Activated T-cell treated with anti-CD3 and anti-CD28 coated beads for 48 hours (primary cell): ENCODE results near the gene SPRED3.
"Not testable (repeated sequence)": the region's sequence is repeated elsewhere in the genome, so short reads cannot be mapped to it uniquely, and the experiment has no call there.

ENCODE experiments used
- DNase-seq: peaks from one replicate; pipeline ENCODE4 v3.0.0-alpha.2; 2020; ENCODE audit warnings: low read depth

Gene SPRED3

DNA sequence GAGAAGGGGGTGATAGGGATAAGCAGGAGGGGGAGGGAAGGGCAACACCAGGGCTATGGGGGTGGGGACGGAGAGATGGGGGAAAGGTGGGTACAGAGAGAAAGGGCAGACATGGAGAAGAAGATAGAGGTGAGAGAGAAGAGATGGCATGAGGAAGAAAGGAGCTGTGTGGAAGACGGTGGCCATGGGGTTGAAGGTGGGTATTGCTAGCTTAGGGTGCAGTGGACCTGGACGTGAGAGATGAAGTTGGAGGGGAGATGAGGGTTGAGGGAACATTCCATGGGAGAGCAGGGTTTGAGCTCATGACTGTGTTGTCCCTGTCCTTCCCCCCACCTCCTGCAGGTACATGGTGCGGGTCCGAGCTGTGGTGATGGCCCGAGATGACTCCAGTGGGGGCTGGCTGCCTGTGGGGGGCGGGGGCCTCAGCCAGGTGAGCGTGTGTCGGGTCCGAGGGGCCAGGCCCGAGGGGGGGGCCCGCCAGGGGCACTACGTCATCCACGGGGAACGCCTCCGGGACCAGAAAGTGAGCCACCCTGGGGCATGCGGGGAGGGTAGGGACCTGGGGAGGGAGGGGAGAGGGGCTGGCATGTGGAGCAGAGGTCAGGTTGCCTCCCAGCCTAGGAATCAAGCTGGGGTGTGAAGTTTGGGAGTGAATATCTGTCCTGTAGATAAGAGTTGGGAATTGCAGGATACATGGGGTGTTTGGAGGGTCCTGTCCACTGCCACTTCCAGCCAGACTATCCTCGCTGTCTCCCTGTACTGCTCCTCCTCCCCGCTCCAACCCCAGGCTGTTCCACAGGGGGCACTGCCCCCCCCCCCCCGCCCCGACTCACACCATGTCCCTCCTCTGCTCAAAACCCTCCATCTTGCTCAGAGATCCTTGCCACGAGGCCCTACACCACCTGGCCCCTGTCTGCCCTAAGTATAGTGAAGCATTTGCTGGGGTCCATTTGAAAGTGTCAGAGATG, 1.7 kb downstream of the SPRED3 start:
- DNase-seq: no peak

DNA sequence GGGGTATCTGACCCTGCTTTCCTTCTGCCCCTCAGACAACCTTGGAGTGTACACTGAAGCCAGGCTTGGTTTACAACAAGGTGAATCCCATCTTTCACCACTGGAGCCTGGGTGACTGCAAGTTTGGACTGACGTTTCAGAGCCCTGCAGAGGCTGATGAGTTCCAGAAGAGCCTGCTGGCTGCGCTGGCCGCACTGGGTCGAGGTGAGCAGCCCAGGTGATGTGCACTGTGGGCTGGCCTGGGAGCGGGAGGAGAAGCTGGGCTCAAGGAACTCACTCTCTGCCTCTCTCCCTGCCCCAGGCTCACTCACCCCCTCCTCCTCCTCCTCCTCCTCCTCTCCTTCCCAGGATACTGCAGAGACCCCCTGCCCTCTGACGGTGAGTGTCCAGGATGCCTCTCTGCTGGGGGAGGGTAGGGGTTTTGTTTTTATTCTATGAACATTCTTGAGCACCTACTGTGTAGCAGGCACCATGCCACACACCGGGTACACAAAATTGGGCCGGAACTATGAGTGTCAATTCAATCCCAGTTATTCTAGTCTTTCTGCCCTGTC, 3.5 kb downstream of the SPRED3 start:
- no peak for DNase-seq

DNA sequence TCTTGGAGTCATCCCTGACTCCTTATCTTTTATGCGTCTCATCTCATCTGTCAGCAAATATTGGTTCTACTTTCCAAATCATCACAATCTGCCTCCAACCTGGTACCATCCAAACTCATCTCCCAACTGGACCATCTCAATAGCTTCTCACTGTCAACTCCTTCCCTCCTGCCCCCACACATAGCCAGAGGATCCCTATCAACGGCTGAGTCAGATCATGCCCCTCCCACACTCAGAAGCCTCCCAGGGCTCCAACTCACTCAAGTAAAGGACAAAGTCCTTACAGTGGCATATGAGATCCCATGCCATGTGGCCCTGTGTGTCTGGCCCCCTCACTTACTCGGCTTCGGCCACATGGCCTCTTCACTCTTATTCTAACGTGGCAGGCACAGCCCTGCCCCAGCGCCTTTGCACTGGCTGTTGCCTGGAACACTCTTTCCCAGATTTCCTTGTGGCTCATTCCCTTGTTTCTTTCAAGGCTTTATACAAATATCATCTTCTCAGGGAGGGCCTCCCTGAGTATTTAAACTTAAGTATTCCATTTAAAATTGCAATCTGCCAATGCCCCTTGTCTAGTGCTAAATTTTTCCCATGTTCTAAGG, 4.3 kb downstream of the SPRED3 start:
- no peak for DNase-seq

DNA sequence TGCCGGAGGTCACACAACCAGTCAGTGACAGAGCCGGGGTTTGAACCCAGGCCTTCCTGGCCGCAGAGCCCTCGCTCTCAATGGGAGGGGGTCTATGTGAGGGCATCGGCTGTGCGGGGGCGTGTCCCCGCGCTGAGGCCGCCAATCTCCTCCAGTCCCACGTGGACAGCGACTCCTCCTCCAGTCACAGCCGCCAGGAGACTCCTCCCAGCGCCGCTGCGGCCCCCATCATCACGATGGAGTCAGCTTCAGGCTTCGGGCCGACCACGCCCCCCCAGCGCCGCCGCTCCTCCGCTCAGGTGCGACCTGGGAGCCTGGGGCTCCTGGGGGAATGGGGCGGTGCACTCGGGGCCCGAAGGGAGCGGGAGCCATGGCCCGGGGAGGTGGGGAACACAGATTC, 6.0 kb downstream of the SPRED3 start:
- peak; percentile 78 for DNase-seq

DNA sequence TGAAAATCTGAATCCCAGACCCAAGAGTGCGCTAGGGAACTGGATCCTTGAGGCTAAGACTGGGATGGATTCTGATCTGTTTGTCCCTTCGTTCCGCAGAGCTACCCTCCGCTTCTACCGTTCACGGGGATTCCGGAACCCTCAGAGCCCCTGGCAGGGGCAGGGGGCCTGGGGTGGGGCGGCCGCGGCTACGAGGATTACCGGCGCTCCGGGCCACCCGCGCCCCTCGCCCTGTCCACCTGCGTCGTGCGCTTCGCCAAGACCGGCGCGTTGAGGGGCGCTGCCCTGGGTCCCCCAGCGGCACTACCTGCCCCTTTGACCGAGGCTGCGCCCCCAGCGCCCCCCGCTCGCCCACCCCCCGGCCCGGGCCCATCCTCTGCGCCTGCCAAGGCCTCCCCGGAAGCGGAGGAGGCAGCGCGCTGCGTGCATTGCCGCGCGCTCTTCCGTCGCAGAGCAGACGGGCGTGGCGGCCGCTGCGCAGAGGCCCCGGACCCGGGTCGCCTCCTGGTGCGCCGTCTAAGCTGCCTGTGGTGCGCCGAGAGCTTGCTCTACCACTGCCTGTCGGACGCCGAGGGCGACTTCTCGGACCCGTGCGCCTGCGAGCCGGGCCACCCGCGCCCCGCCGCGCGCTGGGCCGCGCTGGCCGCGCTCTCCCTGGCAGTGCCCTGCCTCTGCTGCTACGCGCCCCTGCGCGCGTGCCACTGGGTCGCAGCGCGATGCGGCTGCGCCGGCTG, 7.1 kb downstream of the SPRED3 start:
- peak; percentile 49 for DNase-seq

DNA sequence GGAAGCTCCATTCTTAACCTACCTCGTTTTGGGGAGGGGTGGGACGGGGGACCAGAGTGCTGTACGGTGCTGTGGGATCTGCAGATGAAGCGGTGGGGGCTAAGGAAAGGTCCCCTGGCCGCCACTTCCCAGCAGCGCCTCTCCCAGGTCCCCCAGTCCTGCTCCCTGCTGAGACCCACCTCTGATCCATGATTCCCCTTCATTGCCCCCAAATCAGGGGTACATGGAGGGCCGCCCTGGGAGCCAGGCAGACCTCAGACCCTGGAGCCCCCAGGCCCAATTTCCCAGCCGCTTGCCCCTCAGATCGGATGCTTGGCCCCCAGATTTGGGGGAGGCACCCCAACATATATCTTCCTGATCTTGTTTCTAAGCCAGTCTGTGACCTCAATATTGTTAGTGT, 10.6 kb downstream of the SPRED3 start:
- DNase-seq: no peak

DNA sequence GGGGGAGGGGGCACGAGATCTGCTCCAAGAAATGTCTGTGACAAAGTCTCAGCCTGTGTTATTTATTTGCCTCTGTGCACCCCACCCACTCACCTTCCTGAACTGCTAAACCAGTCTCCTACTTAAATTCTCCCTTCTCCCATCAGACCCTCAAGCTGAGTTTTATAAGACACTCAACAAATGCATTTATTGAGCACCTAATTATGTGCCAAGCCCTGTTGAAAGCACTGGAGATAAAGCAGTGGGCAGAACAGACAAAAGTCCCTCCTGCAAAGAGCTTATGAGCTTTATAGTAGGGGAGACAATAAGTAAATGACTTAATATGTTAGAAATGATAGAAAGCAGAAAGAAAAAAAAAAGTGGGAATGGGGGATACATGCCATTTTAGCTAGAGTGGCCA, 11.0 kb downstream of the SPRED3 start:
- DNase-seq: no peak

DNA sequence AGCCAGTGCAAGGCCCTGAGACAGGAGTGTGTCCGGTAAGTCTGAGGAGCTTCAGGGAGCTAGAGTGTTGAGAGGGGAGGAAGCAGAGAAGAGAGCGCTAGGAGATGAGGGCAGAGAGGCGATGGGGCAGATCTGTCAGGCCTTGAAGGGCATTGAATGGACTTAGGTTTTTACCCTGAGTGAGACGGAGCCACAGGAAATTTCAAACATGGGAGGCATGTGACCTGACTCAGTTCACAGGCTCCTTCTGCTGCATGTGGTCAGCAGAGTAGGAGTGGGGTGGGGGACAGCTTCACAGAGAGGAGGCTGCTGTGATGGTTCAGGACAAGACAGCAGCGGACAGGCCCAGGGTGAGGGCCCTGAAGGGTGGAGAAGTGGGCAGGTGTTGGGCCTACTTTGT, 11.9 kb downstream of the SPRED3 start:
- no peak for DNase-seq

DNA sequence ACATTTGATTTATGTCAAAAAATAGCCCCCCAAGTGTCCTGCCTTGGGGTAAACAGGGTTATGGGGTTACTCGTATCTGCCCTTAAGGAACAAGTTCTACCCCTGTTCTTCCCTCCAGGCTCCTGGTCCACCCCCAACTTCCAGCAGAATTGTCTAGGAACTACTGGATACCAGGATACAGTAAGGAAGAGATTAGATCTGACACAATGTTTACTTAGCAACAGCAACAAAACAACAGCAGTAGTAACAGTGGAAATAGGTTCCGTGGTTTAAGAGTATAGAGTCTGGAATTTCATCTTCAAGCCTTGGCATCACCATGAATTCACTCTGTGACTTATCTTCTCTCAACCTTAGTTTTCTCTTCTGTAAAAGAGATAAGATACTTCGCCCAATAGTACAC, 12.7 kb downstream of the SPRED3 start:
- no peak for DNase-seq

DNA sequence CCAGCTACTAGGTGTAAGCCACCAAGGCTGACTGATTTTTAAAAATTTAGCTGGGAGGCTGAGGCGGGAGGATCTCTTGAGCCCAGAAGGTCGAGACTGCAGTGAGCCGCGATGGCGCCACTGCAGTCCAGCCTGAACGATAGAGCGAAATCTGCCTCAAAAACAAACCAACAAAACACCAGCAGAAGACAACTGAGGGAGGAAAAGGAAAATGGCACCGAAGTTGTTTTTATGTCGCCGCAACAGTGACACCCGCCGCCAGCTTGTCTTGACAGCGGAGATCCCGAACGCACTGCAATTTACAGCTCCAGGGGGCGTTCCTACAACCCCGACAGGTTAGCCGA, 14.1 kb downstream of the SPRED3 start:
- no peak for DNase-seq

DNA sequence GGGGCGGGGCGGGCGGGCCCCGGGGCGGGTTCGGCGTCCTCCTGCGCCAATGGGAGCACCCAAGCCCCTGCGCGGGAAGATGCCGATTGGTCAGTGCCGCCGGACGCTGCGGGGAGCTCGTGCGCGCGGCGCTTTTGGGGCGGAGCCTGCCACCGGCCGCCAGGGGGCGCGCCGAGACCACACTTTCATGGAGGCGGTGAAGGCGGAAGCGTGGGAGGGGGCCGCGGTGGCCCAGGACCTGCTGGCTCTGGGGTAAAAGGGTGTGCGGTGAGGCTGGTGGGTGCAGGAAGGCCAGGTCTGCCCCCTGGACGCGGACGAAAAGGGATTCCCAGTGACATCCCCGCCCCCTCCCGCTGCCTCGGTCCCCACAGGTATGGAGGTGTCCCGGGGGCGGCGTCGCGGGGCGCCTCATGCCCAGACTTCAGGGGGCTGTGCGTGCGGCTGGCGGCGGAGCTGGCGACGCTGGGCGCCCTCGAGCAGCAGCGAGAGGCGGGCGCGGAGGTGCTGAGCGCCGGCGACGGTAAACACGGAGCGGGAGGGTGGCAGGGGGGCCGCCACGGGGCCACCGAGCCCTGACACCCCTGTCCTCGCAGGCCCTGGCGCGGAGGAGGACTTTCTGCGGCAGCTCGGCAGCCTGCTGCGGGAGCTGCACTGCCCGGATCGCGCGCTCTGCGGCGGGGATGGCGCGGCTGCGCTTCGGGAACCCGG, 14.6 kb downstream of the SPRED3 start, which contains the start of gene FAM98C:
Gene FAM98C (plus strand): TSS at position 127 of the 708 bp plus-strand sequence. CDS start 61 bp downstream, at position 188.
- peak; percentile 98 for DNase-seq

DNA sequence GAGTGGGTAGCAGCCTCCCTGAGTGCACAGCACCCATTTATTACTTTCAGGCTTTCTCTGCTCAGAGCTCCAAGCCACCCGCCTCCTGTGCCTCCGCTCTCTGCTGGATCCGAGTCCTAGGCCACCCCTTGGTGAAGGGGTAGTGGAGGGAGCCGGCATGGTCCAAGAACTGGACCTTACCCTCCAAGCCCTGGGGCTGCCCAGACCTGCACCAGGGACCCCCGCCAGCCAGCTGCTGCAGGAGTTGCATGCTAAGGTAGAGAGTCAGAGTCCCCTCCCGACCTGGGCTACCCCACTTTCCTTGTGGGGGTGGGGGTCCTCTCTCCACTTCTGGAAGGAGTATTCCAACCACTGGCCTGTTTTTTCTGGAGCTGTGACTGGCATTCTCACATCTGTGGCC, 16.4 kb downstream of the SPRED3 start:
- DNase-seq: no peak

DNA sequence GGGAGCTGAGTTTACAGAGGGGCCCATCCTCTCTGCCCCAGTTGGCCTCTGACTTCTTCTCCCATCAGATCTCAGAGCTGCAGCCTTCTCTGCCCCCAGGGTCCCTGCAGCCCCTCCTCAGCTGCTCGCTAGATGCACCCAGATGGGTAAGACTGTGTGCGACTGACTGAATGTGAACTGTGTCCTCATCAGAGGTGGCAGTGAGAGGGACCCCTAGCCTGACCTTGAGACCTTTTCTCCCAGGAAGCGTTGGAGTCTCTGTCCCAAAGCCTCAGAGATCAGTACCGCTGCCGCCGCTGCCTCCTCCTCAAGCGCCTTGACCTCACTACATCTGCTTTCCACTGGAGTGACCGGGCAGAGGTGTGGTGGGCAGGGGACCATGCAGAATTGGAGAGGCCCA, 16.8 kb downstream of the SPRED3 start:
- no peak for DNase-seq

DNA sequence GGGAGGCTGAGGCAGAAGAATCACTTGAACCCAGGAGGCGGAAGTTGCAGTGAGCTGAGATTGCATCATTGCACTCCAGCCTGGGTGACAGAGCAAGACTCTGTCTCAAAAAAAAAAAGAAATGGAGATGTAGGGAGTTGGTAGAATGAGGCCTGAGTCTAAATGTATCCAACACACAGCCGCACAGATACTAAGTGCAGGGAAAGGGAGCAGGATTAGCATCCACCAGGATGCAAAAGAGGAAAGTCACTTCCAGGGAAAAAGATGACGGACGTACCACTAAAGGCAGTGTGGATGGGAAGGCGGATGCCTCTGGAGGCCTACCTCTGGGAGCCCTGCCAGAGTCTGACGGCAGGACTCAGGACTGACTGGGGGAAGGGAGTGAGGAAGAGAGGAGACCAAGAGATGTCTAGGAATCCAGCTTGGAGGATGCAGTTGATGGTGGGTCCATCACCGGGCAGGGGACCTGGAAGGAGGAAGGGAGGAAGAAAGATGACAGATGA, 21.2 kb downstream of the SPRED3 start:
- DNase-seq: no peak

DNA sequence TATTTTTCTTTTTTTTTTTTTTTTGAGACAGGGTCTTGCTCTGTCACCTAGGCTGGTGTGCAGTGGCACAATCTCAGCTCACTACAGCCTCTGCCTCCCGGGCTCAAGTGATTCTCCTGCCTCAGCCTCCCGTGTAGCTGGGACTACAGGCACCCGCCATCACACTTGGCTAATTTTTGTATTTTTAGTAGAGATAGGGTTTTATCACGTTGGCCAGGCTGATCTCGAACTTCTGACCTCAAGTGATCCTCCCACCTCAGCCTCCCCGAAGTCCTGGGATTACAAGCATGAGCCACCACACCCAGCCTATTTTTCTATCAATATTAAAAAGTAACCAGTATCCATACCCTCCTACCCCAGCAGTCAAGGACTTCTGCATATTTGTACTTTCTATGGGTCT, 21.9 kb downstream of the SPRED3 start:
- not testable (repeated sequence) for DNase-seq

DNA sequence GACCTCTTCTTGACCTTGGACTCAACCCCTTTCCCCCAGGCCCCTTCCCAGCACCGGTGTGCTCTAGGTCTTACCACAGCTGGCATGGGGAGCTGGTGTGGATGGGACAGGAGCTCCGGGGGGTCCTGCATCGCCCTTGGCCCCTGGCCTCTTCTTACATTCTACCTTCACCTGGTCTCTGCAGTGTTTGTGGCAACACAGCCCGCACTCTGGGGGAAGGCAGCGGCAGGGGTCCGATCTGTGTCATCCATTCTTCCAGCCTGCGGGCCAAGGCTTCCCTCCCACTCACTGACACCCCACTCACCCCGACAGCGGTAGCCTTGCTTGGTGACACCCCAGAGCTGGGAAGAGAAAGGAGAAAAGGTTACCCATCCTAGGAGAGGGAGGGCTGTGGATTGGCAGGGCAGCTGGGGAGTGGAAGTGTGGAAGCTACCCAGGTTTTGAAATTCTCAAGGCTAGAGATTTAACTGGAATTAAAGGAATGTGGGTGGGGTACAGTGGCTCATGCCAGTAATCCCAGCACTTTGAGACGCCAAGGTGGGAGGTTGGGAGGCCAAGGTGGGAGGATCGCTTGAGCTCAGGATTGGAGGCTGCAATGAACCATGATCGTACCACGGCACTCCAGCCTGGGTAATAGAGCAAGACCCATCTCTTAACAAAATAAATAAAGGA, 22.7 kb downstream of the SPRED3 start:
- no peak for DNase-seq

DNA sequence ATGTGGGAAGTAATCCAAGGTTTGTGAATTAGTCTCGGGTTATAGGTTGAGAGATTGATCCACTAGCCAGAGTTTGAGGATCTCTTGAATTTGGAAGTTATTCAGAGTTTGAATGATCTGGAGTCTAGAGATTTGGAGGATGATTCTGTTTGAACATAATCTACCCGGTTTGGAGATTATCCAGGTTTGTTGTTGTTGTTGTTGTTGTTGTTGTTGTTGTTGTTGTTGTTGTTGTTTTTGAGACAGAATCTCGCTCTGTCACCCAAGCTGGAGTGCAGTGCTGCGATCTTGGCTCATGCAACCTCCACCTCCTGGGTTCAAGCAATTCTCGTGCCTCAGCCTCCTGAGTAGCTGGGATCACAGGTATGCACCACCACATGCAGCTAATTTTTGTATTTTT, 23.4 kb downstream of the SPRED3 start:
- not testable (repeated sequence) for DNase-seq

DNA sequence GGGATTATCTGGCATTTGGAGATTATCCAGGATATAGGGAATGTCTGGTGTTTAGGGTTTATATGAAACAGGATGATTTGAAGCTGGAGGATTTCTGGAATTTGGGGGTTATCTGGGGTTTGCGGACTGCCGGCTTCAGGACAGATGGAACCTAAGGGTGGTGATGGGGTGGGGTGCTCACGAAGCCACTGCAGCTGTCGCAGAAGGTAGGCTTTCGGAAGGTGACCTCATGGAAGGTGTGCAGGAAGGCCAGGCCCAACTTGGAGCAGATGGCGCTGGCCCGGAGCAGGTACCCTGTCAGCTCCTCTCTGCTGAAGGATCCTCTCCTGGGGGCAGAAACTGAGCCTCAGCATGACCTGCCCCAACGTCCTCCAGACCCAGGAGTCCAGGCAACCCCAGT, 24.0 kb downstream of the SPRED3 start:
- no peak for DNase-seq

DNA sequence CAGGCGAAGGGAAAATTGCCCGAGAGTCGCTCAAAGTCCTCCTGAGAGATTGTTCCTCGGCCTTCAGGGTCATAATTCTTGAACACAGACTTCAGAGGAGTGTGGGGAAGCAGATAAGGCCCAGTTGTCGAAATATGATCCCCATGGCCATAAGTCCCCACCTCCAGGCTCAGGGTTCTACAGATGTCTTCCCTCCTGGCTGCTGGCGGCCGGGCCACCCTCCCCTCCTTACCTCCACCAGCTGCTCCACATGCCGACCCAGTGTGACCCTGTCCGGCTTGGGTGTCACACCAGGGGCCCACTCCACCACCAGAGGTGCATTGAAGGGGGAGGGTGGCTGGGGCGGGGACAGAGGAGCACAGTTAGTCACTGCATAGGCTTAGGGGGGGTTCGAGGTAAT, 24.5 kb downstream of the SPRED3 start:
- no peak for DNase-seq

DNA sequence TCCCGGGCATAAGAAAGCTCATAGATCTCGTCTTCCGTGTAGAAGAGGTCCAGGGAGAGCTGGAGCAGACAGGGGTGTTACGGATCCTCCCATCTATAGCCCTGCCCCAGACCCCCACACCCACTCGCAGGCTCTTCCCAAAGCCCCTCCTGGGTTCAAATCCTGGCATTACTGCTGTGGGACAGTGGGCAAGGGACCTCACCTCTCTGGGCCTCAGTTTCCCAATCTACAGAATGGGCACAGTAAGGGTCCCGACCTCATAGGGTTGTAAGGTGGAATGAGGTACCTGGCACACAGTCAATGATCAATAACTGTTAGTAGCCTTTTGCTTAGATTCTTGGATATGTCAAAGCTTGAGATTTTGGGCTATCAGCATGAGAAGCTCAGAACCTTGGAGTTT, 24.9 kb downstream of the SPRED3 start:
- DNase-seq: no peak

DNA sequence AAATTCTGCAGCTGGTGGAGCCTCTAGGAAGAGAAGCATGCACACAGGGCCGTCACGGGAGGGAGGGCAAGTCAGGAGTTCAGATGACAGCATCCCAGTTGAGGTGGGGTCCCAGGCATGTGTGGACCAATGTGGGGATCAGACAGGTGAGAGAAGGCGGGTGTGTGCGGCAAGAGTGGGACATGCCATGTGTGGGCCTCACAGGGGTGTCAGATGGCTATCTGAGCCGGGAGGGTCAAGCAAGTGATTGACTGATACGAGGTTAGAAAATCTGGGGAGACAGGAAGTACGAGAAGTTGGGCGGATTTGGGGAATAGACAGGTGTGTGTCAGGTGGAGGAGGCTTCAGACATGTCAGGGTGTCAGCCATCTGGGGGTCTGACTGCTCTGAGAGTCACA, 28.6 kb downstream of the SPRED3 start:
- DNase-seq: no peak
